Mesendoderm (in vitro differentiated cells): ENCODE measurements around the gene PROSER3.

ENCODE experiments used
- DNase-seq: peaks from one replicate; pipeline ENCODE4 v3.0.0; 2013
- H2AK5ac ChIP-seq: 2 replicates; pipeline ENCODE4 v1.6.1; 2013; ENCODE audit warnings: low read length, inconsistent platforms
- H2BK120ac ChIP-seq: 2 replicates; pipeline ENCODE4 v1.6.1; 2013; ENCODE audit warnings: low read depth, mild to moderate bottlenecking, low read length, moderate library complexity, mixed read lengths
- H2BK15ac ChIP-seq: replicated peaks from 2 replicates; pipeline ENCODE4 v1.6.1; 2013; ENCODE audit warnings: low read depth, mild to moderate bottlenecking, moderate library complexity
- H2BK5ac ChIP-seq: 2 replicates; pipeline ENCODE4 v1.6.1; 2013; ENCODE audit warnings: low read length, inconsistent platforms
- H3K18ac ChIP-seq: 2 replicates; pipeline ENCODE4 v1.6.1; 2013; ENCODE audit warnings: mild to moderate bottlenecking, low read length, mixed read lengths
- H3K23ac ChIP-seq: one replicate; pipeline ENCODE4 v1.6.1; 2013; ENCODE audit warnings: low read length
- H3K27ac ChIP-seq: 2 replicates; pipeline ENCODE4 v1.5.1; 2013; ENCODE audit warnings: low read depth, mild to moderate bottlenecking, inconsistent platforms, low read length, moderate library complexity
- H3K27me3 ChIP-seq: 2 replicates; pipeline ENCODE4 v1.6.1; 2013; ENCODE audit warnings: low read length, control low read depth, mild to moderate bottlenecking, inconsistent platforms; ENCODE audit not compliant: insufficient read depth, poor library complexity
- H3K36me3 ChIP-seq: 2 replicates; pipeline ENCODE4 v1.6.1; 2013; ENCODE audit warnings: low read length, inconsistent platforms; ENCODE audit not compliant: control insufficient read depth, insufficient read depth
- H3K4ac ChIP-seq: one replicate; pipeline ENCODE4 v1.6.1; 2013; ENCODE audit warnings: low read depth, mild to moderate bottlenecking, low read length, moderate library complexity
- H3K4me1 ChIP-seq: 2 replicates; pipeline ENCODE4 v1.6.1; 2013; ENCODE audit warnings: low read depth, low read length, inconsistent platforms; ENCODE audit not compliant: control insufficient read depth
- H3K4me2 ChIP-seq: 2 replicates; pipeline ENCODE4 v1.6.1; 2013; ENCODE audit warnings: low read length
- H3K4me3 ChIP-seq: 2 replicates; pipeline ENCODE4 v1.5.1; 2013; ENCODE audit warnings: mild to moderate bottlenecking, low read length
- H3K56ac ChIP-seq: one replicate; pipeline ENCODE4 v1.6.1; 2013; ENCODE audit warnings: low read length
- H3K79me1 ChIP-seq: 2 replicates; pipeline ENCODE4 v1.6.1; 2013; ENCODE audit warnings: low read length, inconsistent platforms
- H3K79me2 ChIP-seq: 2 replicates; pipeline ENCODE4 v1.6.1; 2013; ENCODE audit warnings: mild to moderate bottlenecking, low read length; ENCODE audit not compliant: control insufficient read depth, insufficient read depth
- H3K9ac ChIP-seq: 2 replicates; pipeline ENCODE4 v1.6.1; 2013; ENCODE audit warnings: low read length, inconsistent platforms
- H4K5ac ChIP-seq: one replicate; pipeline ENCODE4 v1.6.1; 2013; ENCODE audit warnings: low read length
- H4K8ac ChIP-seq: one replicate; pipeline ENCODE4 v1.6.1; 2013; ENCODE audit warnings: low read depth, mild to moderate bottlenecking, control low read depth, low read length, moderate library complexity
- WGBS: extraction: QIAGEN DNeasy Blood & Tissue Kit; methylation state at CpG from one replicate; pipeline ENCODE4 v1.1.7; 2013; ENCODE audit warnings: low lambda C conversion rate, missing lambda C conversion rate; ENCODE audit not compliant: insufficient coverage; ENCODE audit errors: extremely low coverage; 5-methylcytosine and 5-hydroxymethylcytosine counted together

Gene PROSER3

DNA sequence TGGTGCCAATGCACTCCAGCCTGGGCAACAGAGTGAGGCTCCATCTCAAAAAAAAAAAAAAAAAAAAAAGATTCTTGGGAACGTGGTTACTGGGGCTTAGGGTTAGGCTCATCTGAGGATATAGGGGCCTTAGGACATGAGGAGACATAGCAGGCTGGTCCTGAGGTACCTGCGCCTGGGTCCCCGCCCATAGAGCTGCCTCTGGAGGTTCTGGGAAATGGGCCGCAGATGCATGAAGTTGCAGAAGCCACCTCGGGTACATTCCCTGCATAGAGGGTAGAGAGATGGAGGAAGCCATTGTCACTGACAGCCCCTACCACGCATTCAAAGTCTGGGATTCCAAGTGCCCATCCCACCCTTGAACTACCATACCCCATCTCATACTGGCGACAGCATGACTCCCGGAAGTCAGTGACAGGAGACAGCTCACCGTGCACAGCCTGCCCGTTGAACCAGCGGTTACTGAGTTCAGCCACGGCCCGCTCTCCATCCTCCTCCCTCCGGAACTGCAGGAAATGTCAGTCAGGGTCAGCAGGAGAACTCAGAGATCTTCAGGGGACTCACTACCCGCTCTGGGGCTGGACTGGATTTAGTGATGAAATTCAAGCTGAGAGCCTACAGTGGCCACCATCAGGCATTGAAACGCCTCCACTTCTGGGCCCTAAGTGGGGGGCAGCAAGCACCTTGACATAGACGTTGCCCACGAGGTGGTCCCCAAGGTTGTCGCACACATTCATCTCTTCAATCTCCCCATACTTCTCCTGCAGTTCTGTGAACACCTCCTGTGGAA is 14.1 kb upstream of the PROSER3 start:
- Histone ChIP-seq H3K4me3 (no peak overlapping the region), H3K79me1 (no peaks in the 10 kb centered on the region)

GRCh38 chr19:35744430-35745327 is 13.3 kb upstream of the PROSER3 start:
- H2BK120ac ChIP-seq, result peak overlapping the region; percentile 75
- no peak overlapping the region for H2BK15ac ChIP-seq
- no peaks in the 10 kb centered on the region for H3K27me3 ChIP-seq
- H2BK5ac ChIP-seq, result peak overlapping the region; percentile 56
- no peaks in the 10 kb centered on the region for H3K36me3 ChIP-seq
- H3K79me1 ChIP-seq, result no peaks in the 10 kb centered on the region
- no peaks in the 10 kb centered on the region for H3K79me2 ChIP-seq
- H3K56ac ChIP-seq, result peak overlapping the region; percentile 87
- no peaks in the 10 kb centered on the region for H3K4me1 ChIP-seq
- peak overlapping the region; percentile 100 for H3K18ac ChIP-seq
- peak; percentile 99 for DNase-seq
- H2AK5ac ChIP-seq, result no peak overlapping the region
- H3K4me3 ChIP-seq, result peak overlapping the region; percentile 78
- H3K23ac ChIP-seq, result no peak overlapping the region
- H4K8ac ChIP-seq, result no peak overlapping the region
- H3K4me2 ChIP-seq, result peak overlapping the region; percentile 87
- peak overlapping the region; percentile 78 for H3K27ac ChIP-seq
- peak overlapping the region; percentile 82 for H3K9ac ChIP-seq
- H4K5ac ChIP-seq, result no peak overlapping the region
- WGBS, result no CpG with 5 or more reads among the region's 41 CpGs
- H3K4ac ChIP-seq, result peak overlapping the region; percentile 85

More for the DNA sequence above, 14.1 kb upstream of the PROSER3 start:
- no peak for DNase-seq
- H4K8ac ChIP-seq, result no peak overlapping the region
- H2BK5ac ChIP-seq, result no peak overlapping the region
- no peak overlapping the region for H3K9ac ChIP-seq
- no peak overlapping the region for H3K56ac ChIP-seq
- H2BK15ac ChIP-seq, result no peak overlapping the region
- no peak overlapping the region for H4K5ac ChIP-seq
- no peaks in the 10 kb centered on the region for H3K4me1 ChIP-seq
- H3K23ac ChIP-seq, result no peak overlapping the region
- no peak overlapping the region for H3K4me2 ChIP-seq
- H3K79me2 ChIP-seq, result no peaks in the 10 kb centered on the region
- no peak overlapping the region for H3K18ac ChIP-seq
- no peak overlapping the region for H3K27ac ChIP-seq
- WGBS, result no CpG with 5 or more reads among the region's 19 CpGs
- H2AK5ac ChIP-seq, result no peak overlapping the region
- no peak overlapping the region for H3K4ac ChIP-seq
- H2BK120ac ChIP-seq, result no peak overlapping the region
- peaks cover under 1% of the 10 kb centered on the region for H3K36me3 ChIP-seq
- H3K27me3 ChIP-seq, result no peaks in the 10 kb centered on the region

GRCh38 chr19:35745328-35746086 is 12.5 kb upstream of the PROSER3 start, which contains the start of the genes PSENEN and U2AF1L4:
Gene PSENEN (plus strand): TSS chr19:35745651. CDS start chr19:35745931, 280 bp downstream.
Gene U2AF1L4 (minus strand): TSS chr19:35745418. CDS start chr19:35745391, 27 bp downstream.
- Histone ChIP-seq H4K5ac (no peak within 1 kb of the TSS), H3K79me2 (no peaks in the 10 kb centered on the region), H2AK5ac (no peak within 1 kb of the TSS), H3K27me3 (no peaks in the 10 kb centered on the region), H3K36me3 (no peaks in the 10 kb centered on the region), H3K18ac (peak within 1 kb of the TSS; percentile 100), H3K9ac (peak within 1 kb of the TSS; percentile 90), H2BK120ac (peak within 1 kb of the TSS; percentile 75), H3K79me1 (no peaks in the 10 kb centered on the region), H3K27ac (peak within 1 kb of the TSS; percentile 78), H3K4ac (peak within 1 kb of the TSS; percentile 85), H2BK15ac (no peak within 1 kb of the TSS), H3K4me2 (peak within 1 kb of the TSS; percentile 93), H2BK5ac (peak within 1 kb of the TSS; percentile 56), H3K23ac (no peak within 1 kb of the TSS), H3K56ac (peak within 1 kb of the TSS; percentile 87), H3K4me3 (peak within 1 kb of the TSS; percentile 78), H4K8ac (no peak within 1 kb of the TSS), H3K4me1 (no peaks in the 10 kb centered on the region)
- no CpG with 5 or more reads among the region's 40 CpGs for WGBS
- peak; percentile 99 for DNase-seq

DNA sequence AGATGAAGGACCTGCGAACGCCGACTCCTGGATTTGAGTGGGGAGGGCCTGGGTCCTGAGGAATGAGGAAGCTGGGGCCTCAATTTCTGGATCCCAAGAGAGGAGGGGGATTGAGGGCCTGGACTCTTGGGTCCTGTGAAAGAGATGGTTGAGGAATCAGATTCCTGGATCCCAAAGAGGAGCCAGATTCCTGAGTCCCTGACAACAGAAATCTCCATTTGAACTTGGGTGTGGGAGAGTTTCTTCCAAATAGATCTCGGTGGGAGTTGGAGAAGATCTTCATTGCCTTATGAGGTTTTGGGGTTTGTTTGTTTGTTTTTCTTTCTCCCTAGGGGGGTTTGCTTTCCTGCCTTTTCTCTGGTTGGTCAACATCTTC is 11.9 kb upstream of the PROSER3 start:
- Histone ChIP-seq H3K4me2 (peak overlapping the region; percentile 93), H3K18ac (peak overlapping the region; percentile 39), H4K8ac (no peak overlapping the region), H3K79me1 (no peaks in the 10 kb centered on the region), H3K27me3 (no peaks in the 10 kb centered on the region), H3K27ac (no peak overlapping the region), H2BK15ac (no peak overlapping the region), H3K4ac (peak overlapping the region; percentile 26), H3K36me3 (no peaks in the 10 kb centered on the region), H2BK5ac (no peak overlapping the region), H3K79me2 (no peaks in the 10 kb centered on the region), H3K56ac (peak overlapping the region; percentile 75), H4K5ac (no peak overlapping the region), H2AK5ac (no peak overlapping the region), H2BK120ac (no peak overlapping the region), H3K9ac (peak overlapping the region; percentile 90), H3K23ac (no peak overlapping the region), H3K4me1 (no peaks in the 10 kb centered on the region), H3K4me3 (peak overlapping the region; percentile 58)
- DNase-seq, result no peak
- no CpG with 5 or more reads among the region's 4 CpGs for WGBS

DNA sequence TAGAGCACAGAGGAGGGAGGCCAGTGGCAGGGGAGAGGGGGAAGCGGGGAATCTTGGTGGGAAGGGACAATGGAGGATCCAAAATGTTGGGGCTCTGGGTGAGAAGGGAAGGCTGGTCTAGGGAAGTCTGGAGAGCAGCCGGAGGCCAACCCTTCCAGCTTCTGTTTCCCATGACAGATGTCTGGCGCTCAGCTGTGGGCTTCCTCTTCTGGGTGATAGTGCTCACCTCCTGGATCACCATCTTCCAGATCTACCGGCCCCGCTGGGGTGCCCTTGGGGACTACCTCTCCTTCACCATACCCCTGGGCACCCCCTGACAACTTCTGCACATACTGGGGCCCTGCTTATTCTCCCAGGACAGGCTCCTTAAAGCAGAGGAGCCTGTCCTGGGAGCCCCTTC is 11.4 kb upstream of the PROSER3 start:
- Histone ChIP-seq H2BK5ac (no peak overlapping the region), H3K56ac (peak overlapping the region; percentile 75), H2BK120ac (no peak overlapping the region), H4K5ac (no peak overlapping the region), H3K4me1 (no peaks in the 10 kb centered on the region), H4K8ac (no peak overlapping the region), H2AK5ac (no peak overlapping the region), H3K18ac (no peak overlapping the region), H3K36me3 (no peaks in the 10 kb centered on the region), H2BK15ac (no peak overlapping the region), H3K4me2 (peak overlapping the region; percentile 93), H3K4me3 (no peak overlapping the region), H3K4ac (no peak overlapping the region), H3K79me2 (no peaks in the 10 kb centered on the region), H3K79me1 (no peaks in the 10 kb centered on the region), H3K27me3 (no peaks in the 10 kb centered on the region), H3K27ac (no peak overlapping the region), H3K9ac (peak overlapping the region; percentile 90), H3K23ac (no peak overlapping the region)
- no peak for DNase-seq
- WGBS, result no CpG with 5 or more reads among the region's 5 CpGs
